ENCODE data around the gene CSKMT. TPM values are rescaled to one million over a fixed set of nuclear protein-coding genes. Genes with fewer than 3 reads are reported as not detected.
"Not testable (repeated sequence)": the region's sequence is repeated elsewhere in the genome, so short reads cannot be mapped to it uniquely, and the experiment has no call there.

Gene CSKMT
- total RNA-seq, 1 experiment from 2014 or later: 16.3 TPM

- Histone ChIP-seq H3K9ac (ENCODE audit: low read length) (no peak overlapping the region), H3K27ac (ENCODE audit: low read length) (no peak overlapping the region), H4K20me1 (ENCODE audit: low read length) (no peaks in the 10 kb centered on the region), H3K4me2 (ENCODE audit: low read length) (no peak overlapping the region), H3K4me1 (ENCODE audit: insufficient read depth, low read length) (peaks cover 21% of the 10 kb centered on the region), H3K79me2 (ENCODE audit: low read length) (peaks cover 57% of the 10 kb centered on the region), H3K9me2 (replicated peaks; ENCODE audit: low read length) (no peaks in the 10 kb centered on the region), H3F3A (ENCODE audit: low read length, unreplicated experiment) (no peaks in the 10 kb centered on the region), H3K9me3 (ENCODE audit: low read length) (no peaks in the 10 kb centered on the region), H3K36me3 (ENCODE audit: low read depth, low read length) (peaks cover 25% of the 10 kb centered on the region), H3K27me3 (ENCODE audit: low read length) (no peaks in the 10 kb centered on the region), H3K4me3 (ENCODE audit: low read length) (no peak overlapping the region), H2AFZ (ENCODE audit: low read length) (no peak overlapping the region)
- ChIA-PET POLR2A (ENCODE audit: unreplicated experiment) (no interaction called here), CTCF (no interaction called here)
- no TSS peak for BruUV-seq (replicated peaks)
- intact Hi-C loops (cut with micrococcal nuclease): loop anchor here (5.0 kb wide), 1 partner anchor 36 kb away; the partner anchor contains the start of genes EML3 and ROM1
- TF ChIP-seq EZH2 (IDR thresholded peaks at IDR 0.05; ENCODE audit: low read length, unreplicated experiment) (no peak), EZH2phosphoT487 (IDR thresholded peaks at IDR 0.05; ENCODE audit: borderline replicate concordance, low read length) (no peak), CTCF (conservative IDR thresholded peaks at IDR 0.05; ENCODE audit: low read depth, low read length) (no peak)
- DNase-seq (no peak), ATAC-seq (no peak)
Observed at GRCh38 chr11:62648185-62648966, 16.7 kb upstream of the CSKMT start.

- CTCF ChIA-PET: no interaction called here
- H3K27ac ChIP-seq (ENCODE audit: low read length): no peak overlapping the region
- intact Hi-C loops (cut with micrococcal nuclease): loop anchor here (5.0 kb wide), 1 partner anchor 37 kb away; the partner anchor contains the start of genes EML3 and ROM1
- no peaks in the 10 kb centered on the region for H4K20me1 ChIP-seq (ENCODE audit: low read length)
- ATAC-seq (no peak), DNase-seq (no peak)
- peaks cover 21% of the 10 kb centered on the region for H3K4me1 ChIP-seq (ENCODE audit: insufficient read depth, low read length)
- H3K4me2 ChIP-seq (ENCODE audit: low read length): no peak overlapping the region
- peaks cover 51% of the 10 kb centered on the region for H3K79me2 ChIP-seq (ENCODE audit: low read length)
- no peaks in the 10 kb centered on the region for H3K27me3 ChIP-seq (ENCODE audit: low read length)
- no peaks in the 10 kb centered on the region for H3K9me3 ChIP-seq (ENCODE audit: low read length)
- H3K36me3 ChIP-seq (ENCODE audit: low read depth, low read length): peaks cover 20% of the 10 kb centered on the region; the same call in 1 of the 2 replicates
- no peak for TF ChIP-seq CTCF (conservative IDR thresholded peaks at IDR 0.05; ENCODE audit: low read depth, low read length)
- TF ChIP-seq EZH2phosphoT487 (IDR thresholded peaks at IDR 0.05; ENCODE audit: borderline replicate concordance, low read length): no peak
- TF ChIP-seq EZH2 (IDR thresholded peaks at IDR 0.05; ENCODE audit: low read length, unreplicated experiment): no peak
- H3K9ac ChIP-seq (ENCODE audit: low read length): no peak overlapping the region
- no peaks in the 10 kb centered on the region for H3K9me2 ChIP-seq (replicated peaks; ENCODE audit: low read length)
- H3F3A ChIP-seq (ENCODE audit: low read length, unreplicated experiment): no peaks in the 10 kb centered on the region
- BruUV-seq (replicated peaks): no TSS peak
- no peak overlapping the region for H2AFZ ChIP-seq (ENCODE audit: low read length)
- H3K4me3 ChIP-seq (ENCODE audit: low read length): no peak overlapping the region
- POLR2A ChIA-PET (ENCODE audit: unreplicated experiment): interaction anchor here (0.6 kb wide), 1 partner anchor 78 kb away, joined by 5 read pairs; no protein-coding TSS in a partner anchor
Observed at GRCh38 chr11:62648967-62649364, 16.1 kb upstream of the CSKMT start.

- DNase-seq (no peak), ATAC-seq (no peak)
- ChIA-PET CTCF (no interaction called here), POLR2A (ENCODE audit: unreplicated experiment) (interaction anchor here (0.6 to 0.7 kb wide), 2 partner anchors 58 to 77 kb away, joined by 5 to 6 read pairs; partner anchors contain the start of gene TUT1)
- Histone ChIP-seq H4K20me1 (ENCODE audit: low read length) (no peaks in the 10 kb centered on the region), H3K9me2 (replicated peaks; ENCODE audit: low read length) (no peaks in the 10 kb centered on the region), H3K9me3 (ENCODE audit: low read length) (no peaks in the 10 kb centered on the region), H3K79me2 (ENCODE audit: low read length) (peaks cover 46% of the 10 kb centered on the region), H3K27ac (ENCODE audit: low read length) (no peak overlapping the region), H3F3A (ENCODE audit: low read length, unreplicated experiment) (no peaks in the 10 kb centered on the region), H3K4me3 (ENCODE audit: low read length) (no peak overlapping the region), H3K4me1 (ENCODE audit: insufficient read depth, low read length) (peaks cover 21% of the 10 kb centered on the region), H2AFZ (ENCODE audit: low read length) (no peak overlapping the region), H3K9ac (ENCODE audit: low read length) (no peak overlapping the region), H3K27me3 (ENCODE audit: low read length) (no peaks in the 10 kb centered on the region), H3K36me3 (ENCODE audit: low read depth, low read length) (peaks cover 14% of the 10 kb centered on the region; the same call in 1 of the 2 replicates), H3K4me2 (ENCODE audit: low read length) (no peak overlapping the region)
- BruUV-seq (replicated peaks): no TSS peak
- TF ChIP-seq CTCF (conservative IDR thresholded peaks at IDR 0.05; ENCODE audit: low read depth, low read length) (no peak), EZH2 (IDR thresholded peaks at IDR 0.05; ENCODE audit: low read length, unreplicated experiment) (no peak), EZH2phosphoT487 (IDR thresholded peaks at IDR 0.05; ENCODE audit: borderline replicate concordance, low read length) (no peak)
- intact Hi-C loops (cut with micrococcal nuclease): loop anchor here (5.0 kb wide), 1 partner anchor 37 kb away; the partner anchor contains the start of genes EML3 and ROM1
Observed at GRCh38 chr11:62649486-62649885, 15.6 kb upstream of the CSKMT start.

- H3K4me2 ChIP-seq (ENCODE audit: low read length); DNase-seq; ATAC-seq; H3K9me2 ChIP-seq (replicated peaks; ENCODE audit: low read length); H3K27ac ChIP-seq (ENCODE audit: low read length); CTCF ChIA-PET; H3K27me3 ChIP-seq (ENCODE audit: low read length); H3K4me3 ChIP-seq (ENCODE audit: low read length); H2AFZ ChIP-seq (ENCODE audit: low read length); H3F3A ChIP-seq (ENCODE audit: low read length, unreplicated experiment); H3K9ac ChIP-seq (ENCODE audit: low read length); BruUV-seq (replicated peaks); H3K9me3 ChIP-seq (ENCODE audit: low read length); H4K20me1 ChIP-seq (ENCODE audit: low read length): not testable (repeated sequence)
- Histone ChIP-seq H3K79me2 (ENCODE audit: low read length) (peaks cover 38% of the 10 kb centered on the region), H3K36me3 (ENCODE audit: low read depth, low read length) (peaks cover 14% of the 10 kb centered on the region; the same call in 1 of the 2 replicates), H3K4me1 (ENCODE audit: insufficient read depth, low read length) (peaks cover 17% of the 10 kb centered on the region)
- POLR2A ChIA-PET (ENCODE audit: unreplicated experiment): interaction anchor here (0.6 kb wide), 1 partner anchor 19 kb away, joined by 3 read pairs; no protein-coding TSS in a partner anchor
- intact Hi-C loops (cut with micrococcal nuclease): loop anchor here (5.0 kb wide), 1 partner anchor 58 kb away; the partner anchor contains the start of gene TUT1
Observed at GRCh38 chr11:62650283-62650682, 14.8 kb upstream of the CSKMT start.

Measured in PC-3 (cell line).